Stimulated activated CD8-positive, alpha-beta memory T cell treated with anti-CD3 and anti-CD28 coated beads, Interleukin-15, amount 100 ng/mL, for 4 hours (primary cell): ENCODE measurements around the gene LSM14B.

Source experiments
- DNase-seq, 2 donors: peaks; one replicate each; pipeline ENCODE4 v3.0.0-alpha.2; 2020; ENCODE audit warnings: low read depth in 2 of 2

LSM14B gene

GRCh38 chr20:62132421-62132820 lies 10.1 kb downstream of the LSM14B start:
- no peak for DNase-seq

GRCh38 chr20:62133051-62133845 lies 11.0 kb downstream of the LSM14B start:
- DNase-seq, result no peak

DNA sequence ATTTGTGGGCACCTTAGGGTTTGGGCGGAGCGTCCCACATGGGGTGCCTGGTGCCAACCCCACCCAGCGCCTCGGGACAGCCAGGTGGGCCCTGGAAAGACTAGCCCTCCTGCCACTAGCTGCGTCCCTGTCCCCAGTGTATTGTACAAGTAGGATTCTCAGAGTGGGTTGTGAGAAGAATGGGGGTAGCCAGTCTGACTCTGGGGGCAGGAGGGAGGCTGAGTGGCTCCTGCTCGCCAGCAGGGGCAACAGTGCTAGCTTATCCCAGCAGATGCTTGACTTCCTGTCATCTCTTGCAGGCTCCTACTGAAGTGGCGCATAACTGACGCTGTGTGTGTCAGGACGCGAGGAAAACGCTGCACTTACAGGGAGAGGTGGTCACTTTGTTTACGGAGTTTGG lies 11.6 kb downstream of the LSM14B start:
- no peak for DNase-seq

DNA sequence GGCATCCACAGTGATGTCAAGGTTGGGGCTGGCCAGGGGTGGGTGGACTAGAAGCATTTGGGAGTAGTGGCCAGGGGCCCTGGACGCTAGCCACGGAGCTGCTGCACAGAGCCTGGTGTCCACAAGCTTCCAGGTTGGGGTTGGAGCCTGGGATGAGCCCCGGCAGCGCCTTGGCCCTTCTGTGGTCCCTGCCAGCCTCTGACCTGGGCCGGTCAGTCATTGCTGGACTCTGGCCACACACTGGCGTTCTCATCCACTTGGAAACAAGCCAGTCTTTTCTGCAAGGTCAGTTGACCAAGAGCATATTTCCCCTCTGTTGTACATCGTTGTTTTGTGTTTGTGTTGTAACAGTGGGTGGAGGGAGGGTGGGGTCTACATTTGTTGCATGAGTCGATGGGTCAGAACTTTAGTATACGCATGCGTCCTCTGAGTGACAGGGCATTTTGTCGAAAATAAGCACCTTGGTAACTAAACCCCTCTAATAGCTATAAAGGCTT lies 12.5 kb downstream of the LSM14B start:
- no peak for DNase-seq

- DNase-seq, result no peak
These were observed 13.4 kb downstream of the LSM14B start for GRCh38 chr20:62135573-62136266.

DNA sequence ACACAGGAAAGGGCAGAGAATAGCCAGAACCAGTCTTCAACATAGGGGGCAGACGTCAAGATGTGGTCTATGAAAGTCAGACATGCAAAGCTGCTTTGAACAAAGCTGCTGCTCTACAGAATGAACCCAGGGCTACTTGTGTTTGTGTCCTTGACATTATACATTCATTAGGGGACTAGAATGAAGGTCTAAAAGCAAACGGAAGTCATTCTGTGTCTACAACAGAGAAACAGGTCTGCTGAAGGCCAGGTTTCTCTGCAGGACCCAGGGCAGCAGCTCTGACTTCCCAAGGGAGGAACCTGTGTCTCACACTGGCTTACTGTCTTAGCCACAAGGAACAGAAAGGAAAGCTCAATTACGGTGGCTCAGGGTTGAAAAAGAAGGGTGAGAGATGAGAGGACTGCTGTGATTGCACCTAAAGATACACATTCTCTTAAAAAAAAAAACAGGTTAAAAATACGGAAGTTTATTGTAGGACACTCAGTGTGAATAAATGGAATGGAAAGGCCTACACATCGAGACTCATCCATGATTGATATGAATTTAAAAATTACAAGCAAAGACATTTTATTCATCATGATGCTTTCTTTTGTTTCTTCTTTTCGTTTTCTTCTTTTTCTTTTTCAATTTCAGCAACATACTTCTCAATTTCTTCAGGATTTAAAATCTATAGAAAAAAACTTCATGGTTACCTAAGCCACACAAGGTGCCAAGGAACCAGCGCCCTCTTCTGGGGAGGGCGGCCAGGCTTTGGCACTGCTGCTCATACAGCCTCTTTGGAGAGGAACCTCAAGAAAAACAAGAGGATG lies 14.2 kb downstream of the LSM14B start:
- DNase-seq, result no peak

DNA sequence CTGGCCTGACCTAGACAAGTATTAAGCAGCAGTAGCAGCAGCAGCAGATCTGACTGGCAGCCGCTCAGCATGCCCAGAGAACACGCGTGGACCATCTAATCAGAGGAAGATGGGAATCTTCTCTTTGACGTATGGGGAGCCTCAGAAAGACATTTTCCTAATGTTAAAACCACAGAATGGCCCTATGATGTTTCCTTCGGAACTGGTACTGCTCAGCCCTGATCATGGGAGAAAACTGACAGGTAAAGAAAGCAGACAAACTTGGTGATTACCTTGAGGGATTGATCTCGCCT lies 14.8 kb downstream of the LSM14B start:
- no peak for DNase-seq

DNA sequence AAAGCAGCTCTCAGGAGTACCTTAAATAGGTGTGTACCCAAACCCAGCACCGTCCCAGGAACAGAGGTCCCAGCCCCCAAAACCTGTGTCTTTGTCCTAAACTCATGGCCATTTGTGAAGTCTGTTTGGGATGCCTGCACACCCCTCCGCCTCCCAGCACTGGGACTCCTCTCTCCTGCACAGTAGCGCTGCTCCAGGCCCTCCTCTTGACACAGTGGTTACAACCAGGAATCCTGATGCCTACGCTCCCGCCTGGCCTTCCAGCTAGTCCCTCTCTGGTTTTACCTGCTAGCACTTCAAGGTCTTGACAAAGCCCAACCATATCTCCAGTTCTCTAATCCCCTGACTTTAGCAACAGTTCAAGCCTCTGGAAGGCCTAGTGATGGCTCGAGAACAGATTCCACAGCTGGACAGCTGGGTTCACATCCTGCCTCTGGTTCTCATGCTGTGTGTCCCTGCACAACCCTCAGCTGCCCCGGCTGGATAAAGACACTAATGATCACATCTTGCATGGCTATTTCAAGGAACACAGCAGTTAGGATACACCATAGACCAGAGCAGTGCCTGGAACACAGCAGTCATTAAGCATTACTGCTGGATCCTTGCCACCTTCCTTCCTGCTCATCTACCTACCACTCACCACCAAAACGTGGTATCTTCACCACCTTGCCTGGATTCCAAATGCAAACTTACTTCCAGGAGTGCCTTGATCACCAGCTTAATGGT lies 15.4 kb downstream of the LSM14B start:
- no peak for DNase-seq

- no peak for DNase-seq
These were observed 15.9 kb downstream of the LSM14B start for GRCh38 chr20:62138204-62138543.

DNA sequence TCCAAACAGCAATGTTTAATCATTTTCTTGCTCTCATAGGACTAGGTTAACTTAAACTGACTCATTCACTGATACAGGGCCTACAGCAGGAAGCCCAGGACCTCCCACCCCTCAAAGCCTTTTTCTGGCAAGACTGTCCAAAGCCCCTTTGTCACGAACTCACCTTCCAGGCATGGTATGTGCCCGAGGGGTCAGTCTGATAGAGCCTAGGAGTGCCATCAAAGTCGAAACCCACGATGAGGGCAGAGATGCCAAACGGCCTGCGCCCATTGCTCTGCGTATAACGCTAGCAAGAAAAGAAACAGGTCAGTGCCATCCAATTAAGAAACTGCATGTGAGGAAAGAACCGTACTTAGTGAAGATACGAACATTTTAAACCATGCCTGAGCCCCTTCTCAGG lies 16.6 kb downstream of the LSM14B start:
- no peak for DNase-seq

GRCh38 chr20:62139636-62140035 lies 17.4 kb downstream of the LSM14B start:
- no peak for DNase-seq

DNA sequence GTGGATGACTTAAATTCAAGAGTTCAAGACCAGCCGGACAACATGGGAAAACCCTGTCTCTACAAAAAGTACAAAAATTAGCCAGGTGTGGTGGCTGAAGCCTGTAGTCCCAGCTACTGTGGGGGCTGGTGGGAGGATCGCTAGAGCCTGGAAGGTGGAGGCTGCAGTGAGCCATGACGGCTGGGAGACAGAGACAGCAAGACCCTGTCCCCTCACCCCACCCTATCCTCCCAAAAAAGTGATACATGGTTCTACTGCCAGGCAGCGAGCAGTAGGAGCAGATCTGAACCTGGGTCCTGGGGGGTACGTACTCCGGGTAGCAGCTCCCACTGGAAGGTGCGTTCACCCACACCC lies 18.7 kb downstream of the LSM14B start:
- DNase-seq, result no peak

- no peak for DNase-seq
These were observed 19.3 kb downstream of the LSM14B start for GRCh38 chr20:62141397-62142251.

DNA sequence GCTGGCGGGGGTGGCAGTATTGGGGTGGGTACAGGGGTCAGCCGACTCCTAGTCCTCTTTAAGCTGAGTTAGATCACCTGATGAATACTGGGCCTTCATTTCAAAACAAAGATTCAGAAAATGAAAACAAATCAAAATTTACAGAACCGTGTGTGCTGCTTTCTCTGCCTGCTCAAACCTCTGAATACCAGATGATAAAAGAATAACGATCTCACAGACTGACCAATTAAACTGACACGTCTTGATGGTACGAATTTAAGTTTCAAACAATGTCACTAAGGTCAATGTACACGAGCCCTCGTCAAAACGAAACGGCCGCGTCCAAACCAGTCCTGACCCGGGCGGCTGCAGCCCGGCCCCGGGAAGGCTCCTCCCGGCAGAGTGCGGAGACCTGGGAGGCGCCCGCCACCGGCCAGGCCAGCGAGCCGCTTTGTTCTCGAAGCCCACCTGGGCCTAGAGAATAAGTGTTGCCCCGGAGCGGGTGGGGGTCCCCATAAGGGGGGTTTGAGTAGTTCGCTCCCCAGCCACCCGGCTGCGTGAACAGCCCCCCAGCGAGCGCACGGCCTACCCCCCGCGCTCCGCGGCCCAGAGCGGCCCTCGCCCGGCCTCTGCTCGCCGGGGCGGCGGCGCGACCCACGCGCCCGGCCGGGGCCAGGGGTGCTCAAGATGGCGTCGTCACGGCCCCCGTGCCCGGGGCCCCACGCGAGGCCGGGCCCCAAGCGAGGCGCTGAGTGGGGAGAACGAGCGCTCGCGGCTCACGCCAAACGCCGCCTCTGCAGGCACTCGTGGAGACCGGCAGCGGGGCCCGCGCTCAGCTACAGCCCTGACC lies 20.2 kb downstream of the LSM14B start:
- DNase-seq, result no peak

DNA sequence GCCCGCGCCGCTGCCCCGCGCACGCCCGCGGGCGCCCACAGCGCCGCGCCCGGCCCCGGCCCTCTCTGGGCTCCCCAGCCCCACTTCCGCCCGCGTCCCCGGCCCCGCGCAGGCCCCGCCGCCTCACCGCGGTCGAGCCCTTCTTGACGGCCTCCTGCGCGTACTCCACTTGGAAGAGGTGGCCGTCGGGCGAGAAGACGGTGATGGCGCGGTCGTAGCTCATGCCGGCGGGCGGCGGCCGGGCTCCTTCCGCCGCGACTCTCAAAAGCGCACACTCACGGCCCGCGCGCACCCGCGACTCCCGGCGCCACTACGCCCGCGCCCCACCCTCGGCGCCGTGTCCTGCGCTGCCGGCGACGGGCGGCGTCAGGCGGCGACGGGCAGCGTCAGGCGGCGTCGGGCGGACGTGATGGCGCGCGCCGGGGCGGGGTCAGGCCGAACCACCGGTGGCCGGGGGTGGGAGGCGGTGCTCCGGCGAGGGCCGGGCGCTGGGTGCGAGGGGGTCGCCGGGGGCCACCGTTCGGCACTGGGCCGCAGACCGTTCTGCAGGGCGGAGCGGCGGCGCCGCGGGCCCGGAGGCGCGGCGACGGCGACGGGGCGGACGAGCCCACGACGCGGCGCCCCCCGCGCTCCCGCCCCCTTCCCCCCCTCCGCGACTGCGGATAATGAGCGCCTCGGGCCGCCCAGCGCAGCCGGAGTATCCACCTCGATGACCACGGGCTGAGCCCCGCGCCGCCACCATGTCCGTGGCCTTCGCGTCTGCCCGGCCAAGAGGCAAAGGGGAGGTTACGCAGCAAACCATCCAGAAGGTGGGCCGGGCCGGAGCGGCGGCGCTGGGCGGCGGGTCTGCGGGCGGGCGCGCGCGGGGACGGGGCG lies 21.0 kb downstream of the LSM14B start, which contains the start of the genes PSMA7 and SS18L1:
PSMA7 (minus strand) TSS at position 314 of the 876 bp plus-strand sequence; CDS start at position 223, 91 bp downstream.
SS18L1 (plus strand) TSS at position 689 of the 876 bp plus-strand sequence; CDS start at position 741, 52 bp downstream.
- peak; percentile 66 to 79 for DNase-seq

GRCh38 chr20:62143957-62144825 lies 21.9 kb downstream of the LSM14B start:
- DNase-seq, result peak in 1 of 2 donors; percentile 38

GRCh38 chr20:62145688-62146018 lies 23.4 kb downstream of the LSM14B start:
- DNase-seq, result no peak
